A673 (cell line): ENCODE data around the gene ALDH16A1. TPM values are rescaled to one million over a fixed set of nuclear protein-coding genes. Genes with fewer than 3 reads are reported as not detected.

Source experiments
- BruUV-seq: library from RNA; stranded (reverse); fragments of 400-500 nt; replicated peaks from 2 replicates; lab custom pipeline; 2021; lab: Mats Ljungman, UMichigan
- CTCF ChIA-PET: fragments of 300-600 bp; sonication (Branson Sonifier 250); formaldehyde crosslinking; loops from one replicate; lab custom pipeline; 2022; ENCODE audit warnings: antibody characterized with exemption; lab: Charles Lee
- POLR2A ChIA-PET: fragments of 300-600 bp; sonication (Branson Sonifier 250); formaldehyde crosslinking; loops from one replicate; lab custom pipeline; 2022; ENCODE audit warnings: antibody characterized with exemption; ENCODE audit not compliant: low non-redundant PET; lab: Charles Lee
- DNase-seq: peaks from one replicate; pipeline ENCODE4 v3.0.0-alpha.2; 2015; ENCODE audit warnings: low spot score
- H3K27ac ChIP-seq: fragments of 200-600 bp; sonication (generic); 2 replicates; pipeline ENCODE4 v1.5.1; 2016; ENCODE audit warnings: mixed run types, low read depth, mild to moderate bottlenecking, mixed read lengths, antibody characterized with exemption, low read length; ENCODE audit not compliant: poor library complexity, severe bottlenecking
- H3K27me3 ChIP-seq: fragments of 200-600 bp; sonication (generic); replicated peaks from 2 replicates; pipeline ENCODE4 v1.6.1; 2017; ENCODE audit warnings: mixed run types, low read depth, mild to moderate bottlenecking, mixed read lengths, antibody characterized with exemption, low read length; ENCODE audit not compliant: insufficient read depth, poor library complexity
- H3K36me3 ChIP-seq: fragments of 200-600 bp; sonication (generic); 2 replicates; pipeline ENCODE4 v1.6.1; 2016; ENCODE audit warnings: mixed run types, mild to moderate bottlenecking, mixed read lengths, antibody characterized with exemption, low read length; ENCODE audit not compliant: insufficient read depth, poor library complexity, severe bottlenecking
- H3K4me1 ChIP-seq: fragments of 200-600 bp; sonication (generic); 2 replicates; pipeline ENCODE4 v1.6.1; 2017; ENCODE audit warnings: mixed run types, mild to moderate bottlenecking, mixed read lengths, antibody characterized with exemption, low read length; ENCODE audit not compliant: insufficient read depth, poor library complexity, severe bottlenecking
- H3K4me3 ChIP-seq: fragments of 200-600 bp; sonication (generic); 2 replicates; pipeline ENCODE4 v1.5.1; 2016; ENCODE audit warnings: low read depth, mixed run types, mild to moderate bottlenecking, mixed read lengths, low read length; ENCODE audit not compliant: poor library complexity, severe bottlenecking
- H3K9me3 ChIP-seq: fragments of 200-600 bp; sonication (generic); 2 replicates; pipeline ENCODE4 v1.6.1; 2016; ENCODE audit warnings: mixed run types, low read depth, mild to moderate bottlenecking, mixed read lengths, antibody characterized with exemption, low read length; ENCODE audit not compliant: poor library complexity, severe bottlenecking
- CTCF ChIP-seq: fragments of 300-800, 200-600 bp; sonication (generic); conservative IDR thresholded peaks from 2 replicates; pipeline ENCODE4 v1.5.1; 2017; ENCODE audit warnings: low read depth, mild to moderate bottlenecking, antibody characterized with exemption, low read length, moderate library complexity, mixed read lengths
- EZH2 ChIP-seq: fragments of 200-600 bp; sonication (generic); IDR thresholded peaks from 2 replicates; pipeline ENCODE4 v1.6.1; 2017; ENCODE audit warnings: borderline replicate concordance, low read depth, mild to moderate bottlenecking, mixed read lengths, antibody characterized with exemption, low read length; ENCODE audit not compliant: poor library complexity, severe bottlenecking
- intact Hi-C: fragments of 100-400 bp; cut with micrococcal nuclease; formaldehyde crosslinking; loops from one replicate; pipeline ENCODE4 v1.10.0; 2022; ENCODE audit not compliant: unreplicated experiment
- total RNA-seq: library from RNA; stranded (reverse); gene quantifications from 2 replicates; pipeline ENCODE4 v1.2.3, GENCODE V29; 2021

Gene ALDH16A1
- total RNA-seq, 1 experiment from 2014 or later: 23.2 TPM

DNA sequence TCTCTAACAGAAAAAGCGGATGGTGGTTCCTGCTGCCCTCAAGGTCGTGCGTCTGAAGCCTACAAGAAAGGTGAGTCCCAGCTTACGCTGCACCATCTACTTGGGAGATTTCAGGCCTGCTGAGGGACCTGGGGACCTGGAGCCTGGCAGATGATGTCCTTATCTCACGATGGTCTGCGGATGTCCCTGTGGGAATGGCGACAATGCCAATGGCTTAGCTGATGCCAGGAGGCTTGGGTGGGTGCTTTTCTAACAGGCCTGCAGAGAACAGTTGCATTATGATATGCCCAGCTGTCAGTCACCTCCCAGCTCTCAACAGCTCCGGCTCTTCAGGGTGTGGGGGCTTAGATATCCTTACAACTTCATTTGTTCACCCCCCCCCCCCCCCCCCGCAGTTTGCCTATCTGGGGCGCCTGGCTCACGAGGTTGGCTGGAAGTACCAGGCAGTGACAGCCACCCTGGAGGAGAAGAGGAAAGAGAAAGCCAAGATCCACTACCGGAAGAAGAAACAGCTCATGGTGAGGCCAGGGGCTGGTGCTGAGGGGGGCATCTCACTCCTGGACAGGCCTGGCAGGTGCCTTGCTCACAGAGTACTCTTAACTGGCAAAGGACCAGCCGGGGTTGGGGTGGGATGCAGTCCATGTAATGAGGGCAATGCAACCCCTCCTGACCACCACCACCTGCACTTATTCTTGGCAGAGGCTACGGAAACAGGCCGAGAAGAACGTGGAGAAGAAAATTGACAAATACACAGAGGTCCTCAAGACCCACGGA, 38.2 kb downstream of the ALDH16A1 start:
- Histone ChIP-seq H3K36me3 (peaks cover 54% of the 10 kb centered on the region), H3K4me1 (peaks cover 16% of the 10 kb centered on the region), H3K9me3 (no peaks in the 10 kb centered on the region), H3K27ac (peak overlapping the region; percentile 97), H3K27me3 (no peaks in the 10 kb centered on the region), H3K4me3 (no peak overlapping the region)
- no peak for DNase-seq
- intact Hi-C loops: loop anchor here (10.0 kb wide), 1 partner anchor 384 kb away; the partner anchor contains the start of genes AKT1S1 and TBC1D17
- TF ChIP-seq EZH2: no peak
- no peak for TF ChIP-seq CTCF
- BruUV-seq: no TSS peak
- ChIA-PET POLR2A (no interaction called here), CTCF (interaction anchor here (0.6 kb wide), 1 partner anchor 21 kb away, joined by 4 read pairs; no protein-coding TSS in a partner anchor)

GRCh38 chr19:49491804-49492572, 39.0 kb downstream of the ALDH16A1 start:
- Histone ChIP-seq H3K27ac (peak overlapping the region; percentile 34), H3K4me1 (peaks cover 16% of the 10 kb centered on the region), H3K9me3 (no peaks in the 10 kb centered on the region), H3K4me3 (no peak overlapping the region), H3K27me3 (no peaks in the 10 kb centered on the region), H3K36me3 (peaks cover 58% of the 10 kb centered on the region)
- POLR2A ChIA-PET: no interaction called here
- no TSS peak for BruUV-seq
- TF ChIP-seq CTCF (no peak), EZH2 (no peak)
- no peak for DNase-seq
- intact Hi-C loops: loop anchor here (10.0 kb wide), 1 partner anchor 383 kb away; the partner anchor contains the start of genes AKT1S1 and TBC1D17
- CTCF ChIA-PET: no interaction called here

DNA sequence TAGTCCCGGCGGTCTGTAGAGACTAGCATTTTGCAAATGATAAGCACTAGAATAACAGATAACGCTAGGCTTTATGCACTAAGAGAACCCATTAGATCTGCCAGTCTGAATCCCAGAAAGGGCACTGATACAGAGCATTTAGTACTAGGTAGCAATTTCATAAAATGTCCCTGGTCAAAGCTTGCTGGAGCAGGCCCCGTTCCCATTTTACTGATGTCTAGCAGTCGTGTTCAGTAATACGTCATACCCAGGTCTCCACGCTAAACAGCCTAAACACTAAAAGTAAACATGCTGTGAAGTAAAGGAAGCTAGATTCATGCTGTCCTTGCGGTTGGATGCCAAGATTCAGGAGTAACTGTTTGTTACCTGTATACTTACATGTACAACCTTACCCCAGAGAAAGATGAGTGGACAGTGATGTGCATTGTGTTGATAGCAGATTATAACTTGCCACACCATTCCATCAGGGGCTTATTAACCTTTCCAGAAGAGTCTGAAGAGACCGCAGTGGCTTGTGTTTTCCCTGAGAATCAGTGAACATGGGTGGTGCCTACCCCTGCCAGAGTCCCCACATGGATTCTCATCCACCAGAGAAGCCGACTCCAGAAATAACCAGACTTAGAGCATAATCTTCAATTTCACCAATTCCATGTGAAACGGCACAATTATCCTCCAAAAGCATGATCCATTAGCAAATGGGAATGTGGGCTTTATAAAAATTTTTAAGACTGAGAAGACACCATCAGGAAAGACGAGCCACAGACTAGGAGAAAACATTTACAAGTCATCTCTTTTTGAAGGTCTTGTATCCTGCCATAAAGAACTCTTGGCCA, 39.8 kb downstream of the ALDH16A1 start:
- no peaks in the 10 kb centered on the region for H3K27me3 ChIP-seq
- no peak for TF ChIP-seq CTCF
- TF ChIP-seq EZH2: no peak
- no TSS peak for BruUV-seq
- H3K9me3 ChIP-seq: no peaks in the 10 kb centered on the region
- peak overlapping the region; percentile 31 for H3K27ac ChIP-seq
- POLR2A ChIA-PET: interaction anchor here (0.6 kb wide), 1 partner anchor 274 kb away, joined by 3 read pairs; the partner anchor contains the start of gene AP2A1
- intact Hi-C loops: loop anchor here (10.0 kb wide), 1 partner anchor 382 kb away; the partner anchor contains the start of genes AKT1S1 and TBC1D17
- H3K4me3 ChIP-seq: no peak overlapping the region
- H3K4me1 ChIP-seq: peaks cover 21% of the 10 kb centered on the region
- DNase-seq: no peak
- peaks cover 66% of the 10 kb centered on the region for H3K36me3 ChIP-seq
- CTCF ChIA-PET: no interaction called here
